Cardiac muscle cell (in vitro differentiated cells and primary cell): ENCODE data around the gene SLC6A17. TPM values are rescaled to one million over a fixed set of nuclear protein-coding genes. Genes with fewer than 3 reads are reported as not detected.
A peak's percentile ranks its signal among the peaks of the same experiment; 100 is the strongest.

Source experiments
- DNase-seq, 2 donors: peaks; one replicate each; pipeline versions ENCODE4 v3.0.0 to v3.0.0-alpha.2; 2010 to 2017; ENCODE audit warnings: low read depth in 1 of 2, low spot score in 1 of 2
- H3K27ac ChIP-seq: fragments of 200-600 bp; sonication (generic); 2 replicates; pipeline ENCODE4 v1.5.1; 2016
- H3K27me3 ChIP-seq: fragments of 200-600 bp; sonication (generic); 2 replicates; pipeline ENCODE4 v1.6.0; 2016; ENCODE audit warnings: control low read depth
- H3K36me3 ChIP-seq: fragments of 200-600 bp; sonication (generic); 2 replicates; pipeline ENCODE4 v1.5.1; 2016; ENCODE audit warnings: control low read depth
- H3K4me1 ChIP-seq: fragments of 200-600 bp; sonication (generic); 2 replicates; pipeline ENCODE4 v1.8.1; 2017; ENCODE audit warnings: low read depth, mild to moderate bottlenecking, mixed run types
- H3K4me3 ChIP-seq: fragments of 200-600 bp; sonication (generic); 2 replicates; pipeline ENCODE4 v1.5.1; 2016; ENCODE audit warnings: mild to moderate bottlenecking
- H3K9me3 ChIP-seq: fragments of 200-600 bp; sonication (generic); 2 replicates; pipeline ENCODE4 v1.5.1; 2017; ENCODE audit warnings: low read depth, mild to moderate bottlenecking, control low read depth
- polyA plus RNA-seq: library from polyadenylated mRNA; unstranded; fragments of >200 nt; fragmentation: Nextera tagmentation; extraction: Ambion mirVana; gene quantifications from 2 replicates; pipeline ENCODE4 v1.2.1, GENCODE V29; 2016
- total RNA-seq: library from RNA; depleted of rRNA; stranded (reverse); fragments of >200 nt; gene quantifications from 2 replicates; pipeline ENCODE4 v1.2.3, GENCODE V29; 2016
- TF ChIP-seq, protein P1 (sequence below): IDR thresholded peaks from 2 replicates; pipeline ENCODE4 v1.5.1; 2012; ENCODE audit warnings: low read depth, mild to moderate bottlenecking, low read length

The SLC6A17 gene
- total and polyA plus RNA-seq, 2 experiments from 2014 or later: 0.06 TPM; not detected in 1

DNA sequence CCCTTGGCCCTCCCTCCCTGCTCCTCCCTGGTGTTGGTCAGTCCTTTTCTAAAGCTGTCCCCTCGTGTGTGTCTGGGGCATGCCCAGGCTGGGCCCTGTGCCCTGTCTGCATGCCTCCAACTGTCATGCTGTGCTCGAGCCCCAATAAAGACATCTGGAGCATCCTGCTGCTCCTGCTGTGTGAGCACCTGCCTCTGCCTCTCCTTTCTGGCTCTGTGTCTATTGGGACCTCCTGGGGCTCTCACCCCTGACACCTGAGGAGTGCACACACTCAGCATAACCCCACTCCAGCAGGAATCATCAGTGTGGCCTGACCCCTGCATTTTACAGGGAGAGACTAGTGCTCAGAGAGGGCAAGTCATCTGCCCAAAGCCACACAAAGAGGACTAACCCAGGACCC lies 83.6 kb downstream of the SLC6A17 start:
- H3K27me3 ChIP-seq: no peaks in the 10 kb centered on the region
- no peak overlapping the region for H3K4me3 ChIP-seq
- TF ChIP-seq, protein P1, sequence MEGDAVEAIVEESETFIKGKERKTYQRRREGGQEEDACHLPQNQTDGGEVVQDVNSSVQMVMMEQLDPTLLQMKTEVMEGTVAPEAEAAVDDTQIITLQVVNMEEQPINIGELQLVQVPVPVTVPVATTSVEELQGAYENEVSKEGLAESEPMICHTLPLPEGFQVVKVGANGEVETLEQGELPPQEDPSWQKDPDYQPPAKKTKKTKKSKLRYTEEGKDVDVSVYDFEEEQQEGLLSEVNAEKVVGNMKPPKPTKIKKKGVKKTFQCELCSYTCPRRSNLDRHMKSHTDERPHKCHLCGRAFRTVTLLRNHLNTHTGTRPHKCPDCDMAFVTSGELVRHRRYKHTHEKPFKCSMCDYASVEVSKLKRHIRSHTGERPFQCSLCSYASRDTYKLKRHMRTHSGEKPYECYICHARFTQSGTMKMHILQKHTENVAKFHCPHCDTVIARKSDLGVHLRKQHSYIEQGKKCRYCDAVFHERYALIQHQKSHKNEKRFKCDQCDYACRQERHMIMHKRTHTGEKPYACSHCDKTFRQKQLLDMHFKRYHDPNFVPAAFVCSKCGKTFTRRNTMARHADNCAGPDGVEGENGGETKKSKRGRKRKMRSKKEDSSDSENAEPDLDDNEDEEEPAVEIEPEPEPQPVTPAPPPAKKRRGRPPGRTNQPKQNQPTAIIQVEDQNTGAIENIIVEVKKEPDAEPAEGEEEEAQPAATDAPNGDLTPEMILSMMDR: no peak
- no peaks in the 10 kb centered on the region for H3K36me3 ChIP-seq
- no peaks in the 10 kb centered on the region for H3K9me3 ChIP-seq
- DNase-seq: no peak
- no peaks in the 10 kb centered on the region for H3K4me1 ChIP-seq
- H3K27ac ChIP-seq: no peak overlapping the region

- no peak for DNase-seq
- Histone ChIP-seq H3K36me3 (no peaks in the 10 kb centered on the region), H3K27ac (no peak overlapping the region), H3K27me3 (no peaks in the 10 kb centered on the region), H3K9me3 (no peaks in the 10 kb centered on the region), H3K4me3 (no peak overlapping the region), H3K4me1 (no peaks in the 10 kb centered on the region)
- TF ChIP-seq, protein P1: no peak
Measured at GRCh38 chr1:110234691-110235090, 84.4 kb downstream of the SLC6A17 start.

- Histone ChIP-seq H3K36me3 (no peaks in the 10 kb centered on the region), H3K4me1 (no peaks in the 10 kb centered on the region), H3K27ac (no peak overlapping the region), H3K4me3 (no peak overlapping the region), H3K27me3 (no peaks in the 10 kb centered on the region), H3K9me3 (no peaks in the 10 kb centered on the region)
- peak in 1 of 2 donors; percentile 82 for DNase-seq
- TF ChIP-seq, protein P1: no peak
Measured at GRCh38 chr1:110235181-110235833, 85.0 kb downstream of the SLC6A17 start.

DNA sequence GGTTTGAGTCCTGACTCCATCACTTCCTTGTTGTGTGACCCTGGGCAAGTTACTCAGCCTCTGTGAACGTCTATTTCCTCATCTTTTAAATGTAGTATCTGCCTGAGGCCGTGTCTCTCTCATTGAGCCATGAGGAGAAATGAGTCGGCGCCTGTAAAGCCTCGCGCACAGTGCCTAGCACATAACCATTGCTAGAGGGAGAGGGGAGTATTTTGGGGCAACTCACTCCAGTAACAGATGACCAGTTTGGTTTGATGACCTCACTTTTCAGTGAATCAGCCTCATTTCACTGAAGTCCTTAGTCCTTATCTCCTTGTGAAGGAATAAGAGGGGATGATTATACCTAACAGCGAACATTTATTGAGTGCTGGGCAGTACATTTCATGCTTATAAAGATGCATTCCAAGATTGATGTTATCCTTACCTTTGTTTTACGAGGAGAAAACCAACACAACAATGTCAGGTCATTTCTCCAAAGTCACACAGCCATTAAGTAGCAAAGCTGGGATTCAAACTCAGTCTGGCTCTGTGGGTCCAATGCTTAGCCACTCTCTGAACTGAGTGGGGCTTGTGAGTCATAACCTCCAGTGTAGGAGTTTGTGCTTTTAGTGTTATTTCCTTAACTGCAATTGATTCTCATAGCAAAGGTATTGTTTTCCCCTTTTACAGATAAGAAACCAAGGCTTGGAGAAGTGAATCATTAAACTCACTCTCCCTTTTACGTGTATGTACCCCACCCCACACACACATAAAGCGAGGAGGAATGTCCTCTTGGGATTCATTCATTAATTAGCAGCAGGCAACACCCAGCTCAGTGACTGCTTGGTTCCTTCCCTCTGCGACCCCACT lies 85.8 kb downstream of the SLC6A17 start:
- peak in 1 of 2 donors; percentile 69 for DNase-seq
- H3K27ac ChIP-seq: no peak overlapping the region

DNA sequence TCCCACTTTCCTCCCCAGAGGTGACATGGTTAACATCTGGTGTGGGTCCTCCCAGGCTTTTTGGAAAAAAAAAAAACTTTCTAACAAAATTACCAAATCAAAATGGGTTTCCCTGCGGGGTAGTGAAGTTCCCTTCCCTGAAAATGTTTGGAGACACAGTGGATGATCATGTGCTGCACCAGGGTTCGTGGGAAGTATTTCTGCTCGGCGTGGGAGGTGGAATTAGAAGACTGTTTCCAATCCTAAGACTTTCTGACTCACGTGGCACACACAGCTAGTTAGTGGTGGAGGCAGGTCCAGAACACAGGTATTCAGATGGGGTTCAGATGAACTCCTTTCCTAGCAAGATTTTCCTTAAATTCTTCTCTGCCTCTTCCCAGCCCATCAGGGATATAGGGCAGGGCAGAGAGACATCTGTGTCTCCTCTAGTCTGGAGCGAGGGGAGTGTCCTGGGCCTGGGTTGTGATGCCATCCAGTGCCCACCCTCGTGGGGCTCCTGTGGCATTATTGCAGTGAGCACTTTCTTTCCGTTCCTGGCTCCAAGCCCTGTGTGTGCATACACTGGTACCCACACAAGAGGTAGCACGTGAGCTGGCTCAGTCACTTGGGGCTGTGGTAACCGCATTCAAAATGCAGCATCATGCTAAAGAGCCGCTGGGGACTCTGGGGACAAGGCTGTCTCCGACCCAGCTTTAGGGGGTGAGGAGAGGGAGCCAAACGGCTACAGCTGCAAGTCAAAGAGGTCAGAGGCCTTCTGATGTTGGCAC lies 87.3 kb downstream of the SLC6A17 start:
- H3K36me3 ChIP-seq: no peaks in the 10 kb centered on the region
- no peak for DNase-seq
- H3K4me3 ChIP-seq: no peak overlapping the region
- H3K4me1 ChIP-seq: no peaks in the 10 kb centered on the region
- H3K9me3 ChIP-seq: no peaks in the 10 kb centered on the region
- no peak overlapping the region for H3K27ac ChIP-seq
- TF ChIP-seq, protein P1: no peak
- no peaks in the 10 kb centered on the region for H3K27me3 ChIP-seq

More for the DNA sequence above, 85.8 kb downstream of the SLC6A17 start:
- H3K36me3 ChIP-seq: no peaks in the 10 kb centered on the region
- TF ChIP-seq, protein P1: no peak
- no peaks in the 10 kb centered on the region for H3K4me1 ChIP-seq
- H3K9me3 ChIP-seq: no peaks in the 10 kb centered on the region
- no peak overlapping the region for H3K4me3 ChIP-seq
- H3K27me3 ChIP-seq: no peaks in the 10 kb centered on the region
